ENCODE measurements around the gene CCDC24. TPM values are rescaled to one million over a fixed set of nuclear protein-coding genes. Genes with fewer than 3 reads are reported as not detected.

The CCDC24 gene
- total and polyA plus RNA-seq, 2 donors (not counting 1 experiment from before 2014, with no cell fraction given), result 0.94 to 3.5 TPM

GRCh38 chr1:44030605-44031251, 39.3 kb downstream of the CCDC24 start:
- no peaks in the 10 kb centered on the region for H4K20me1 ChIP-seq (ENCODE audit: control insufficient read depth, extremely low read depth, insufficient read depth, low read length)

GRCh38 chr1:44031252-44032169, 40.1 kb downstream of the CCDC24 start, which contains the start of gene SLC6A9:
TSS of gene SLC6A9 (minus strand) at chr1:44031462. CDS start at chr1:44024277, 7,185 bp downstream.
- H3K4me1 ChIP-seq (ENCODE audit: control insufficient read depth, extremely low read depth, insufficient read depth, low read length), result peaks cover 17% of the 10 kb centered on the region
- H3K4me2 ChIP-seq (ENCODE audit: extremely low read depth, insufficient read depth, low read length), result peak within 1 kb of the TSS; percentile 76
- H2AFZ ChIP-seq (ENCODE audit: low read length), result peak within 1 kb of the TSS; percentile 43
- peak within 1 kb of the TSS; percentile 40 for H3K27ac ChIP-seq (ENCODE audit: insufficient read depth, low read length)
- peak within 1 kb of the TSS; percentile 54 for H3K9ac ChIP-seq (ENCODE audit: insufficient read depth, low read length)
- H3K4me3 ChIP-seq (replicated peaks in 1 of 4; ENCODE audit: control extremely low read depth in 1 of 4, insufficient read depth in 1 of 4, low read depth in 3 of 4, low read length in 4 of 4), result peak within 1 kb of the TSS; percentile 51 to 76 (median 72)
- H3K36me3 ChIP-seq (ENCODE audit: control insufficient read depth, insufficient read depth, low read length), result no peaks in the 10 kb centered on the region
- H3K79me2 ChIP-seq (ENCODE audit: control insufficient read depth, insufficient read depth, low read length), result no peaks in the 10 kb centered on the region
- peak; percentile 81 to 87 for DNase-seq (ENCODE audit: low read depth in 2 of 2)
- H3K9me3 ChIP-seq (ENCODE audit: control insufficient read depth, insufficient read depth, low read depth, low read length), result no peaks in the 10 kb centered on the region
- no peaks in the 10 kb centered on the region for H4K20me1 ChIP-seq (ENCODE audit: control insufficient read depth, extremely low read depth, insufficient read depth, low read length)
- TF ChIP-seq CTCF (conservative IDR thresholded peaks at IDR 0.05 in 1 of 2, IDR thresholded peaks at IDR 0.05 in 1 of 2; ENCODE audit: low read depth in 1 of 2, low read length in 2 of 2) (no peak), EZH2 (IDR thresholded peaks at IDR 0.05; ENCODE audit: low read length, missing control alignments) (no peak)
- no peaks in the 10 kb centered on the region for H3K27me3 ChIP-seq (ENCODE audit: control insufficient read depth, insufficient read depth, low read length)

More at GRCh38 chr1:44030605-44031251, 39.3 kb downstream of the CCDC24 start:
- Histone ChIP-seq H3K27me3 (ENCODE audit: control insufficient read depth, insufficient read depth, low read length) (no peaks in the 10 kb centered on the region), H3K79me2 (ENCODE audit: control insufficient read depth, insufficient read depth, low read length) (no peaks in the 10 kb centered on the region), H3K27ac (ENCODE audit: insufficient read depth, low read length) (peak overlapping the region; percentile 40), H3K4me1 (ENCODE audit: control insufficient read depth, extremely low read depth, insufficient read depth, low read length) (peaks cover 10% of the 10 kb centered on the region), H3K4me3 (replicated peaks in 1 of 4; ENCODE audit: control extremely low read depth in 1 of 4, insufficient read depth in 1 of 4, low read depth in 3 of 4, low read length in 4 of 4) (peak overlapping the region; percentile 51 to 76 (median 72)), H3K36me3 (ENCODE audit: control insufficient read depth, insufficient read depth, low read length) (no peaks in the 10 kb centered on the region), H3K9ac (ENCODE audit: insufficient read depth, low read length) (peak overlapping the region; percentile 54), H2AFZ (ENCODE audit: low read length) (peak overlapping the region; percentile 43), H3K9me3 (ENCODE audit: control insufficient read depth, insufficient read depth, low read depth, low read length) (no peaks in the 10 kb centered on the region), H3K4me2 (ENCODE audit: extremely low read depth, insufficient read depth, low read length) (peak overlapping the region; percentile 76)
- peak; percentile 12 to 18 for TF ChIP-seq CTCF (conservative IDR thresholded peaks at IDR 0.05 in 1 of 2, IDR thresholded peaks at IDR 0.05 in 1 of 2; ENCODE audit: low read depth in 1 of 2, low read length in 2 of 2)
- no peak for TF ChIP-seq EZH2 (IDR thresholded peaks at IDR 0.05; ENCODE audit: low read length, missing control alignments)
- DNase-seq (ENCODE audit: low read depth in 2 of 2), result peak; percentile 33 to 45

GRCh38 chr1:44032170-44032790, 40.9 kb downstream of the CCDC24 start:
- peaks cover 18% of the 10 kb centered on the region for H3K4me1 ChIP-seq (ENCODE audit: control insufficient read depth, extremely low read depth, insufficient read depth, low read length)
- H3K79me2 ChIP-seq (ENCODE audit: control insufficient read depth, insufficient read depth, low read length), result no peaks in the 10 kb centered on the region
- H3K9me3 ChIP-seq (ENCODE audit: control insufficient read depth, insufficient read depth, low read depth, low read length), result no peaks in the 10 kb centered on the region
- no peak overlapping the region for H3K4me2 ChIP-seq (ENCODE audit: extremely low read depth, insufficient read depth, low read length)
- DNase-seq (ENCODE audit: low read depth in 2 of 2), result no peak
- H4K20me1 ChIP-seq (ENCODE audit: control insufficient read depth, extremely low read depth, insufficient read depth, low read length), result no peaks in the 10 kb centered on the region
- H2AFZ ChIP-seq (ENCODE audit: low read length), result no peak overlapping the region
- H3K9ac ChIP-seq (ENCODE audit: insufficient read depth, low read length), result no peak overlapping the region
- no peaks in the 10 kb centered on the region for H3K36me3 ChIP-seq (ENCODE audit: control insufficient read depth, insufficient read depth, low read length)
- no peak overlapping the region for H3K27ac ChIP-seq (ENCODE audit: insufficient read depth, low read length)
- H3K4me3 ChIP-seq (replicated peaks in 1 of 4; ENCODE audit: control extremely low read depth in 1 of 4, insufficient read depth in 1 of 4, low read depth in 3 of 4, low read length in 4 of 4), result no peak overlapping the region
- no peaks in the 10 kb centered on the region for H3K27me3 ChIP-seq (ENCODE audit: control insufficient read depth, insufficient read depth, low read length)
- TF ChIP-seq EZH2 (IDR thresholded peaks at IDR 0.05; ENCODE audit: low read length, missing control alignments), result no peak
- TF ChIP-seq CTCF (conservative IDR thresholded peaks at IDR 0.05 in 1 of 2, IDR thresholded peaks at IDR 0.05 in 1 of 2; ENCODE audit: low read depth in 1 of 2, low read length in 2 of 2), result no peak
